Tibial nerve (tissue), 4 donors: ENCODE measurements around the gene GBP2. TPM values are rescaled to one million over a fixed set of nuclear protein-coding genes. Genes with fewer than 3 reads are reported as not detected.
A peak's percentile ranks its signal among the peaks of the same experiment; 100 is the strongest.
"Not testable (repeated sequence)": the region's sequence is repeated elsewhere in the genome, so short reads cannot be mapped to it uniquely, and the experiment has no call there.

ENCODE experiments used
- DNase-seq, 2 donors: peaks; one replicate each; pipeline ENCODE4 v3.0.0-alpha.2; 2019; ENCODE audit warnings: low spot score in 2 of 2
- H3K27ac ChIP-seq, 4 donors: fragments of 200-600 bp; sonication (generic) in 3 of 4; one replicate each; pipeline ENCODE4 v1.5.1; 2017 to 2019; ENCODE audit warnings: mild to moderate bottlenecking in 1 of 4
- H3K27me3 ChIP-seq, 2 donors: fragments of 200-600 bp; sonication (generic) in 1 of 2; one replicate each; pipeline versions ENCODE4 v1.5.1 to v1.6.0; 2017 to 2019
- H3K36me3 ChIP-seq, 3 donors: fragments of 200-600 bp; sonication (generic); one replicate each; pipeline ENCODE4 v1.5.1; 2018 to 2019
- H3K4me1 ChIP-seq, 4 donors: fragments of 200-600 bp; sonication (generic) in 3 of 4; one replicate each; pipeline ENCODE4 v1.5.1; 2017 to 2019
- H3K4me3 ChIP-seq, 4 donors: fragments of 200-600 bp; sonication (generic) in 3 of 4; one replicate each; pipeline ENCODE4 v1.5.1; 2017 to 2019; ENCODE audit warnings: mild to moderate bottlenecking in 1 of 4, moderate library complexity in 1 of 4
- H3K9me3 ChIP-seq, 4 donors: fragments of 200-600 bp; sonication (generic) in 3 of 4; one replicate each; pipeline ENCODE4 v1.5.1; 2017 to 2019
- EP300 ChIP-seq, 2 donors: sonication (generic); formaldehyde crosslinking; IDR thresholded peaks; one replicate each; pipeline ENCODE4 v1.6.1; 2017; ENCODE audit warnings: antibody characterized with exemption in 2 of 2, mild to moderate bottlenecking in 1 of 2
- POLR2A ChIP-seq, 2 donors: fragments of 450-650 bp; IDR thresholded peaks; one replicate each; pipeline ENCODE4 v1.6.1; 2017; ENCODE audit warnings: antibody characterized with exemption in 2 of 2, mild to moderate bottlenecking in 2 of 2, moderate library complexity in 2 of 2
- WGBS, 2 donors: methylation state at CpG; one replicate each; pipeline ENCODE4 v1.1.5; 2018; 5-methylcytosine and 5-hydroxymethylcytosine counted together
- total RNA-seq, 4 donors: library from RNA; depleted of rRNA; stranded (reverse); fragments of >200 nt; gene quantifications; one replicate each; pipeline ENCODE4 v1.1.0, GENCODE V29; 2016
- TF ChIP-seq, protein P1 (sequence below), 5 experiments: fragments of 200-600 bp in 3 of 5; fragments of 450-650 bp in 2 of 5; sonication (generic) in 3 of 5; IDR thresholded peaks; one replicate each; pipeline ENCODE4 v1.5.1; 2016 to 2019; ENCODE audit warnings: antibody characterized with exemption in 5 of 5, mild to moderate bottlenecking in 3 of 5, moderate library complexity in 2 of 5

GBP2 gene
- total RNA-seq, 4 donors from 2014 or later, result 46.7 to 71.0 (median 55.5) TPM

- H3K27me3 ChIP-seq, result no peaks in the 10 kb centered on the region
- TF ChIP-seq, protein P1, sequence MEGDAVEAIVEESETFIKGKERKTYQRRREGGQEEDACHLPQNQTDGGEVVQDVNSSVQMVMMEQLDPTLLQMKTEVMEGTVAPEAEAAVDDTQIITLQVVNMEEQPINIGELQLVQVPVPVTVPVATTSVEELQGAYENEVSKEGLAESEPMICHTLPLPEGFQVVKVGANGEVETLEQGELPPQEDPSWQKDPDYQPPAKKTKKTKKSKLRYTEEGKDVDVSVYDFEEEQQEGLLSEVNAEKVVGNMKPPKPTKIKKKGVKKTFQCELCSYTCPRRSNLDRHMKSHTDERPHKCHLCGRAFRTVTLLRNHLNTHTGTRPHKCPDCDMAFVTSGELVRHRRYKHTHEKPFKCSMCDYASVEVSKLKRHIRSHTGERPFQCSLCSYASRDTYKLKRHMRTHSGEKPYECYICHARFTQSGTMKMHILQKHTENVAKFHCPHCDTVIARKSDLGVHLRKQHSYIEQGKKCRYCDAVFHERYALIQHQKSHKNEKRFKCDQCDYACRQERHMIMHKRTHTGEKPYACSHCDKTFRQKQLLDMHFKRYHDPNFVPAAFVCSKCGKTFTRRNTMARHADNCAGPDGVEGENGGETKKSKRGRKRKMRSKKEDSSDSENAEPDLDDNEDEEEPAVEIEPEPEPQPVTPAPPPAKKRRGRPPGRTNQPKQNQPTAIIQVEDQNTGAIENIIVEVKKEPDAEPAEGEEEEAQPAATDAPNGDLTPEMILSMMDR (IDR thresholded peaks at IDR 0.05), result no peak
- TF ChIP-seq EP300 (IDR thresholded peaks at IDR 0.05) (no peak), POLR2A (IDR thresholded peaks at IDR 0.05) (no peak)
- WGBS, 2 donors, result 81 to 94% methylated on average over 4 of the region's 4 CpGs
- no peak overlapping the region for H3K27ac ChIP-seq
- H3K4me1 ChIP-seq, result no peaks in the 10 kb centered on the region
- no peak for DNase-seq
- H3K4me3 ChIP-seq, result no peak overlapping the region
- H3K9me3 ChIP-seq, result no peaks in the 10 kb centered on the region
- no peaks in the 10 kb centered on the region for H3K36me3 ChIP-seq
Measured at GRCh38 chr1:89142160-89142559, 16.2 kb upstream of the GBP2 start.

DNA sequence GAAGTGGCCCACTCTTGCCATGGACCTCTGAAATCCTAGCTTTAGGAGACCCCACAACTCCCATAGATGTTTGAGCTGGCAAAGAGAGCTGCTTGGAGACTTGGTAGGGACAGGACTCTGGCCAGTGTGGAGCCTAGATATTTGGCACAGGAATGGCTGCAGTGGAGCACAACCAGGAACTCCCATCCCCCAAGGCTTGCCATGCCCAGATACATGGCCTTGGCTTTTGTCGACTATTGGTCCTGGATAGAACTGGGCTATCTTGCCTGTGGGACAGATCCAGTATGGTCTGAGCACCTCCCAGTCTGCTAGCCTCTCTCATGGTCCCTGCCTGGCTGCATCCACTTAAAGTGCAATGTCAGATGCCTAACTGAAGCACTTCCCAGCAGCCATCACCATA lies 7.8 kb upstream of the GBP2 start:
- no peak for DNase-seq
- H3K4me3 ChIP-seq, result no peak overlapping the region
- no peaks in the 10 kb centered on the region for H3K9me3 ChIP-seq
- TF ChIP-seq POLR2A (IDR thresholded peaks at IDR 0.05), result no peak
- no peak for TF ChIP-seq EP300 (IDR thresholded peaks at IDR 0.05)
- TF ChIP-seq, protein P1 (IDR thresholded peaks at IDR 0.05), result no peak
- H3K4me1 ChIP-seq, result peaks cover 0 to 16% (median 9%) of the 10 kb centered on the region in 4 donors
- 100% methylated on average over 1 of the region's 1 CpG for WGBS, 2 donors
- H3K27me3 ChIP-seq, result no peaks in the 10 kb centered on the region
- no peak overlapping the region for H3K27ac ChIP-seq
- no peaks in the 10 kb centered on the region for H3K36me3 ChIP-seq

- WGBS, 2 donors, result 22 to 26% methylated on average over 1 of the region's 1 CpG
- Histone ChIP-seq H3K4me1 (peaks cover 0 to 32% (median 13%) of the 10 kb centered on the region in 4 donors), H3K27me3 (no peaks in the 10 kb centered on the region)
Measured at GRCh38 chr1:89130716-89131115, 4.8 kb upstream of the GBP2 start.

GRCh38 chr1:89129911-89130310 lies 4.0 kb upstream of the GBP2 start:
- no peak for DNase-seq
- Histone ChIP-seq H3K36me3 (no peaks in the 10 kb centered on the region), H3K4me3 (no peak overlapping the region), H3K27ac (peak overlapping the region in 2 of 4 donors; percentile 92 to 95), H3K4me1 (peaks cover 0 to 32% (median 13%) of the 10 kb centered on the region in 4 donors), H3K9me3 (no peaks in the 10 kb centered on the region), H3K27me3 (no peaks in the 10 kb centered on the region)
- 49 to 51% methylated on average over 4 of the region's 4 CpGs for WGBS, 2 donors
- TF ChIP-seq, protein P1 (IDR thresholded peaks at IDR 0.05), result no peak
- TF ChIP-seq EP300 (IDR thresholded peaks at IDR 0.05) (no peak), POLR2A (IDR thresholded peaks at IDR 0.05) (no peak)

More at GRCh38 chr1:89130716-89131115, 4.8 kb upstream of the GBP2 start:
- no peaks in the 10 kb centered on the region for H3K9me3 ChIP-seq
- no peak overlapping the region for H3K4me3 ChIP-seq
- H3K27ac ChIP-seq, result peak overlapping the region in 1 of 4 donors; percentile 95
- no peak for DNase-seq
- H3K36me3 ChIP-seq, result no peaks in the 10 kb centered on the region
- TF ChIP-seq EP300 (IDR thresholded peaks at IDR 0.05), result no peak
- TF ChIP-seq POLR2A (IDR thresholded peaks at IDR 0.05), result no peak
- TF ChIP-seq, protein P1 (IDR thresholded peaks at IDR 0.05), result no peak

DNA sequence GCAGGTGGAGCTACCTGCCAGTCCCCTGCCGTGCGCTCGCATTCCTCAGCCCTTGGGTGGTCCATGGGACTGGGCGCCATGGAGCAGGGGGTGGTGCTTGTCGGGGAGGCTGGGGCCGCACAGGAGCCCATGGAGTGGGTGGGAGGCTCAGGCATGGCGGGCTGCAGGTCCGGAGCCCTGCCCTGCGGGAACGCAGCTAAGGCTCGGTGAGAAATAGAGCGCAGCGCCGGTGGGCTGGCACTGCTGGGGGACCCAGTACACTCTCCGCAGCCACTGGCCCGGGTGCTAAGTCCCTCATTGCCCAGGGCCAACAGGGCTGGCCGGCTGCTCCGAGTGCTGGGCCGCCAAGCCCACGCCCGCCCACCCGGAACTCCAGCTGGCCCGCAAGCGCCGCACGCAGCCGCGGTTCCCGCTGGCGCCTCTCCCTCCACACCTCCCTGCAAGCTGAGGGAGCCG lies 2.1 kb upstream of the GBP2 start:
- WGBS, 2 donors, result 97 to 100% methylated on average over 4 to 11 of the region's 31 CpGs
- not testable (repeated sequence) for DNase-seq, H3K4me3 ChIP-seq, H3K36me3 ChIP-seq, H3K27me3 ChIP-seq, H3K9me3 ChIP-seq
- Histone ChIP-seq H3K4me1 (peaks cover 0 to 49% (median 21%) of the 10 kb centered on the region in 4 donors), H3K27ac (peak overlapping the region; percentile 75 to 95 (median 86))

- Histone ChIP-seq H3K4me1 (peaks cover 0 to 60% (median 21%) of the 10 kb centered on the region in 4 donors), H3K27ac (peak overlapping the region; percentile 85 to 95 (median 90)), H3K4me3 (peak overlapping the region in 1 of 4 donors; percentile 53)
- H3K27me3 ChIP-seq, H3K36me3 ChIP-seq, H3K9me3 ChIP-seq: not testable (repeated sequence)
- WGBS, 2 donors, result 65 to 74% methylated on average over 23 of the region's 23 CpGs
- DNase-seq, result peak in 1 of 2 donors; percentile 13
Measured at GRCh38 chr1:89126602-89127565, 970 bp upstream of the GBP2 start.
